GM19240 (cell line): ENCODE measurements around the gene SLC10A6.
"Not testable (repeated sequence)": the region's sequence is repeated elsewhere in the genome, so short reads cannot be mapped to it uniquely, and the experiment has no call there.

ENCODE experiments used
- DNase-seq: peaks from one replicate; pipeline ENCODE4 v3.0.0; 2011; ENCODE audit warnings: low spot score; ENCODE audit not compliant: insufficient read length

Gene SLC10A6, protein sequence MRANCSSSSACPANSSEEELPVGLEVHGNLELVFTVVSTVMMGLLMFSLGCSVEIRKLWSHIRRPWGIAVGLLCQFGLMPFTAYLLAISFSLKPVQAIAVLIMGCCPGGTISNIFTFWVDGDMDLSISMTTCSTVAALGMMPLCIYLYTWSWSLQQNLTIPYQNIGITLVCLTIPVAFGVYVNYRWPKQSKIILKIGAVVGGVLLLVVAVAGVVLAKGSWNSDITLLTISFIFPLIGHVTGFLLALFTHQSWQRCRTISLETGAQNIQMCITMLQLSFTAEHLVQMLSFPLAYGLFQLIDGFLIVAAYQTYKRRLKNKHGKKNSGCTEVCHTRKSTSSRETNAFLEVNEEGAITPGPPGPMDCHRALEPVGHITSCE

DNA sequence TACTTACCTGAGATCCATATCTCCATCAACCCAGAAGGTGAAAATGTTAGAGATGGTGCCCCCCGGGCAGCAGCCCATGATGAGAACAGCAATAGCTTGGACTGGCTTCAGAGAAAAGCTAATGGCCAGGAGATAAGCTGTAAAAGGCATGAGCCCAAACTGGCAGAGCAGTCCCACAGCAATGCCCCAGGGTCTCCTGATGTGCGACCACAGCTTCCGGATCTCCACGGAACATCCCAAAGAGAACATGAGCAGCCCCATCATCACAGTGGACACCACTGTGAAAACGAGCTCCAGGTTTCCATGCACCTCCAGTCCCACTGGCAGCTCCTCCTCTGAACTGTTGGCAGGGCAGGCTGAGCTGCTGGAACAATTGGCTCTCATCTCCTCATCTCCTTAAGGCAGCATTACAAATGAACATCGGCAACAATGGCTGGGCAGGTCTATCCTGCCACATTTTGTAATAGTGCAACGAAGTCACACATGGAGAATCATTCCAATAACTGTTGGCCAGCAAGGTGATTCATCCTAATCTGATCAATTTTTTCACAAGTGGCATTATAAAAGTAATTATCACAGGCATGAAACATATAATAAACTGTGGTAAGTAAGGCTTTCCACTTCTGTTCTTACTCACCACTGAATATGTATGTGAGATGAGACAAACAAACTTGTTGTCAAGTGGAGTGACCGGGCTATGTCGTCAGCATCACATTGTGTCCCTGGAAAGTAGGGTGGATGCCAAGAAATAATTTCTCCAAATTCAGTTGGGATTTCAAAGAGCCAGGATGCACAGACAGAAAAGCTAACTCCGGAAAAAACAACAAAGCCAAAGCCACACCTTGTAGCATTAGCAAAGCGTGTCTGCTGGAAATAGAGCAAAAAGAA is at the start of gene SLC10A6:
SLC10A6 (minus strand) TSS at position 653 of the 888 bp plus-strand sequence; CDS start at position 384, 269 bp downstream.
- DNase-seq = no peak

DNA sequence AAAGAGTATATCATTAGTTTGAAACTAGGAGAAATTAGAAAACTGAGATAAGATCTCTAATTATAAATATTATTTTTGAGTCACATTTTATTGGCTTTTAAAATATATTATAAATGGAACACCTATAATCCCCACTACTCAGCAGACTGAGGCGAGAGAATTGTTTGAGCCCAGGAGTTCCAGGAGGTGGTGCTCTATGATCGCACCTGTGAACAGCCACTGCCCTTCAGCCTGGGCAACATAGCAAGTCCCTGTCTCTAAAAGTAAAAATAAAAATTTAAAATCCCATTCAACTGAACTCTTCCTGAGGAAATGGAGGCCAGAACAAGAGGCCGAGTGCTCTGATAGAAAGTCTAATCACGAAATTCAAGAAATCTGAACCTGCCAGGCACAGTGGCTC is 49.4 kb upstream of the SLC10A6 start:
- DNase-seq = no peak

DNA sequence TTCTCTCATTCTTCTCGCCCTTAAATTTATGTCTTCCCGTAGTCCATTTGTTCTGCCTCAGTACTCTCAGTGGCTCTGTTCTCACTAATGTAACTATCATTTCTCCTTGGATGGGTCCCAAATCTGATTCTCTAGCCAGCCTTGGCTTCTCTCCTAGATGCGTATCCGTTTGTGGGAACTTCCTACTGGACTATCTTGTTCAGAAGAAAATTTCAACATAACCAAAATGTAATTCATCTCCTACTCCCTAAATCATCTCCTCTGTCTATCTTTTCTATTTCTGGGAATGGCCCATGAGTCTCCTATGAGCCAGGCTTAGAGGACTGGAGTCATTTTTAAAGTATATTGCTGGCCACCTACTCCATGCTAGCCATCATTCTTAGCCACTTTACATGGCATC is 47.4 kb upstream of the SLC10A6 start:
- DNase-seq = no peak

DNA sequence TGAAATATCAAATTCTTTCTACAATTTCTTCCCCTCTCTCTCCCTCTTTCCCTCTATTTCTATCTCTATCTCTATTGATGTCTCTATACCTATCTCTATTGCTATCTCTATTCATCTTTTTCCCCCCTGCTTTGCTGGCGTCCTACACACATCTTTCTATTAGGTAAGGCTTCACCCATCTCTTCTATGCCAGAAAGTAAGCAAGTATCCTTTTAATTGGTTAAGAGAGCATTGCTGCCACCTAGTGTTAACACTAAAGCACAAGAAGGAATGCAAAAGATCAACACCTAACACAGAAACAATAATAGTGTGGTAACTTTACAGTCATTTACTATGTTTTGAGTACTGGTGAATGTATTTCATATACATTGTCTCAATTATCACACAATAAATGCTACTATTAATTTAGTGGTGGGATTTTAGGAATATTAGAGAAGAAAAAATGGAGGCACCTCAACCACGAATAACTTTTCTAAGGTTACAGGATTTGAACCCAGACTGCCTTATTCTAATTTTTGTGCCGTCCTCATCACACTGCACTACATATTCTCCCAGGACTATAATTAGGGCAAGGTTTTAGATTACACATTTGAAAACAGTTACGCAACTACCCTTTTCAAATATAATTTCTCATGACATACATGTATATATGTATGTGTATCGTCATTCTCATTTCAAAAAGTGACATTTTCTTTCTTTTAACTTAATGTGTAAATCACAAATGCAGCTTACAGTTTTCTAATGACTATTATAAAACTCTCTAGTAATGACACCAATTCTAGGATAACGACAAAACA is 46.7 kb upstream of the SLC10A6 start:
- DNase-seq = peak; percentile 23

DNA sequence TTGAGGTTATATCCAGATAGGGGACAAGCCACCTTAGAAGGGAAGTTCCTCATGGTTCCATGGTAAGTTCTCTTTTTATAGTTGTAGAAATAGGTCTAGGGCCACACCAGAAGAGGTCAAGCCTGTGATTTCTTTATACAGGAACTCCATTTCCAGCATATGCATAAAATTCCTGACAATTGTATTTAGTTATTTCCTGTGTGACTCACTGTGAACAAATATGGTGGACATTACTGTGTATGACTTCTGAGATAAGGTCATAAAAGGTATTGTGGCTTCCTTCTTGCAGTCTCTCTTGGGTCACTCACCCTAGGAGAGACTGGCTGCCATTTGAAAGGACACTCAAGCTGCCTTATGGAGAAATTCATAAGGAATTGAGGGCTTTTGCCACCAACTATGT is 45.3 kb upstream of the SLC10A6 start:
- DNase-seq = no peak

DNA sequence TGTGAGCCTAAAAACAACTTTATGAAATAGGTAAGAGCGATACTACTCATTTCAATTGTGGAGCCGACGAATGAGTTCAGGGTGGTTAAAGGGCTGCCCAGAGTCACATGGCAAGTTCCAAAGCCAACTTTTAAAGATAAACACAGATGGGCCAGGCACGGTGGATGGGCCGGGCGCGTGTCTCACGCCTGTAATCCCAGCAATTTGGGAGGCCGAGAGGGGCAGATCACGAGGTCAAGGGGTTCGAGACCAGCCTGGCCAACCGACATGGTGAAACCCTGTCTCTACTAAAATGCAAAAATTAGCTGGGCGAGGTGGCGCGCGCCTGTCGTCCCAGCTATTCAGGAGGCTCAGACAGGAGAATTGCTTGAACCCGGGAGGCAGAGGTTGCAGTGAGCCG is 44.0 kb upstream of the SLC10A6 start:
- no peak for DNase-seq

DNA sequence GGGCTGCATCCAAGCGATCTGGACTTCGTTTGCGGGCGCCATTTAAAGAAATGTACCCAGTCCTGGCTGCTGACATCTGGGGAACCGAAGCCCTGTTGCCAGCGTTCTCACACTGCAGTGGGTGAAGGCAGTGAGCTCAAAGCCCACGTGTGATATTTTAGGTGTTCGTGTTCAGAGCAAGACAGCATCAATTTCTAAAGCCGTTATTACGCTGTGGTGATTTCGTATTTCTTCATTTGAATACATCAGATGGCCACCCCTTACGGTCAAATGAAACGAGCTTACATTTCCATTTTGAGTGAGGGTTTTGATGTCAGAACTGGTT is 43.4 kb upstream of the SLC10A6 start:
- no peak for DNase-seq

DNA sequence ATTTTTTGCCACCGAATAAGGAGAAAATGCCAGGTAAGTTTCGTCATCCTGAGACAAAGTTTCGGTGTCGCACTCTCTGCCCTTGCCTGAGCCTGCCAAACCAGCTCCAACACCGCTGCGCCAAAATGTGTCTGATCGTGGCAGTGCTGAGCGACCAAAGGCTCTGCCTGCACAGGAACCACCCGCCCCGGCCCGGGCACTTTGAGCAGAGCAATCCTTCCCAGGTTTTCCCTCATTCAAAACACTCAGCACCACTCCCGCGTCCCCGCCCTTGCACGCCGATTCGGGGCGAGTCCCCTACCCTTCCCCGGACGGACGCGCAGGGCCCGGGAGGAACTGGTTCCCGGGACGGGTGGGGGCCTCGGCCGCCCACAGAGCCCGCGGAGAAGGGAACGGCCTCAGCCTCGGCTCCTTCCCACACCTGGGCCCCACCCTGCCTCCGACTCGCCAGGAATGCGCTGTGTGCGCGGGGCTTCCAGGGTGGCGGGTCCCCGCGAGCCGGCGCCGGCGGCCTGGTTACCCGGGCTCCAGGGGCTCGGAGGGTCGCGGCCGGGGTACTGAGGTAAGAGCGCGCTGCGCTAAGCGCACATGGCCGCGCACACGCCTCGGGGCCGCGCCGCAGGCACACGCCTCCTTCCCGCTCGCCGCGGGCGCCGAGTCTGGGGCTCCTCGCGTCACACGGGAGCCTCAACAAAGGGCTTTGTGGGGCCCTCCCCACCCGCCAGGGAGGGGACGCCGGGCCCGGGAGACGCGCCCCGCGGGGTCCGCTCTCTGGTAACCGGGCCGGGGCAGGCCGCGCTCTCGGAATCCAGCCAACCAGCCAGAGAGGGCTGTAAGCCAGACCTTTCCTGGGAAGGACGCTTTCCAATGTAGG is 42.8 kb upstream of the SLC10A6 start, which contains the start of gene C4orf36:
C4orf36 (minus strand) TSS at position 661 of the 874 bp plus-strand sequence. CDS start 902 bp downstream, outside the sequence.
- no peak for DNase-seq

DNA sequence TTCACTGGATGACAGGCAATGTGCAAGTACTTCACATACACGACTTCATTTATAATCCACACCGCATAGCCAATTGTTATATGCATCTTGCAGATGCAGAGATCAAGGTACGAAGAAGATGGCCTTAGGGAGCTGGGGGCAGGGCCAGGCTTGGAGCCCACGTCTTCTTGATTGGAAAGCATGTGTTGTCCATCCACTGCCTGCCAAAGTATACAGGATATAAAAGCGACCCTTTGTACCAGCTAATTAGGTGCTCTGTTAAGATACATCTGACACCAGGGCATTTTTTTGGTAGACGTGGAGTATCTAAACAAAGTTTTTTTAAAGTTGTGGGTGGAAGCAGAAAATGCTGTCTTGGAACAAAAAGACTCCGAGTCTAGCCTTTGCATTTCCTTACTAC is 41.6 kb upstream of the SLC10A6 start:
- no peak for DNase-seq

DNA sequence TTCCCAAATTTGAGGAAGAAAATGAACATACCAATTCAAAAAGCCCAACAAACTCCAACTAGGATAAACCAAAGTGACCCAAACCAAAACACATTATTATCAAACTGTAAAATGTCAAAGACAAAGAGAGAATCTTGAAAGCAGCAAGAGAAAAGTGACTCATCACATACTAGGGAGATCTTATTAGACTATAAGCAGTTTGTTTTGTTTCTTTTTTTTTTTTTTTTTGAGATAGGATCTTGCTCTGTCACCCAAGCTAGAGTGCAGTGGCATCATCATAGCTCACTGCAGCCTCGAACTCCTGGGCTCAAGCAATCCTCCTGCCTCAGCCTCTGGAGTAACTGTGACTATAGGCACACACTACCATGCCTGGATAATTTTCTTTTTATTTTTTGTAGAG is 30.5 kb upstream of the SLC10A6 start:
- DNase-seq = no peak

DNA sequence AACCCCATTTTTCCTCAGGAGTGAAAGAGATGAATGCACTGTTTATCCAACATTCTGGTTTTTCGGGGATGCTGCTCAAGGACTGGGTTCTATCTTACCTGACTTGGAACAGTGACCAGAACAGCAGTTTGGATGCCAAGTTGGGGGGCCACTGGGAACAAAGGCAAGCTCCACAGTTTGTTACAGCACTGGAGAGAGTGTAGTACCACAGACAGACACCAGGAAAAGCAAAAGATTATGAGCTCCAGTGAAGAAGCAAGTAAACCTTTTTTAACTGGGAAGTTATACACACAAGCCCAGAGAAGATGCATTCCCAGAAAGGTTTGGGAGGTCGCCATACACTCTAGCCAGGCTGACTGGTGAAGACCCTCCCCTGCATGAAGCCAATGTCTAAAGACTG is 29.5 kb upstream of the SLC10A6 start:
- DNase-seq = no peak

DNA sequence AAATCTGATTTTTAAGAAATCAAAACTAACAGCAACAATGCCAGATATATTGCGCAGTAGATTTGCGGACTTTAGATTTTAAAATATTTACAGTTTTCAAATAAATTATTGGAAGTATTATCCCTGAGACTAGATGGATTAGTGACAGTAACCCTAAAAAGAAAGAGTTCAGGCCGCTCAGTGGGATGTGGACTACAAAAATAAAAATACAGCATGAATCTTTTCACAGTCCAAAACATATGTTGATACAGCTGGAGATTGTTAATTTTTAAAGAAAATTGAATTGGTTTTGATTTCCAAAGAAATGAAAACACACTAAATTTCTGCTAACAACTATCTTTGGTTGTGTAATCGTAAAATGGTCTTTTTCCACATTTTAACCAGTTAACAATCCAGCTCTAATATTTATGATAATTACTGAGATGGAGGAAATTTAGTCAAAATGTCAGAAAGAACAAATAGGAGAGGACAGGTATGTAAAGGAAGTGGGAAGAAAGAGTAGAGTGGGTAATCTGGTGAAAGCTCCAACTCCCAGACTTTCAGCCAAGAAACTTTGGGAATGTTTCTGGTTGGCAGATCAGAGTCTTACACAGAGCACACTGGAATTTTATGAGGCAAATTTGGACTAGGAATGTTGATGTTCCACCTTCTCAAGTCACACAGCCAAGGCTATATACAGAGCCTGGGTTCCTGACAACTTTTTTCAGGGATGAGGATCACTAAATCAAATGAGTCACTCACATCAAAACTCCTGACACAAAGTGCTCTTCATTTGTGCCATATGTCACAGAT is 27.9 kb upstream of the SLC10A6 start:
- DNase-seq = no peak

DNA sequence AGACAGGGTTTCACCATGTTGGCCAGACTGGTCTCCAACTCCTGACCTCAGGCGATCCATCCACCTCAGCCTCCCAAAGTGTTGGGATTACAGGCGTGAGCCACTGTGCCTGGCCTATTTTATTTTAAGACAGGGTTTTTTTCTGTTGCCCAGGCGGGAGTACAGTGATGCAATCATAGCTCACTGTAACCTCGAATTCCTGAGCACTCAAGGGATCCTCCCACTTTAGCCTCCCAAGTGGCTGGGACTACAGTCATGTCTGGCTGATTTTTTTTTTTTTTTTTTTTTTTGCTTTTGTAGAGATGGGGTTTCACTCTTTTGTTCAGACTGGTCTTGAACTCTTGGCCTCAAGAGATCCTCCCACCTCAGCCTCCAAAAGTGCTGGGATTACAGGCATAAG is 26.3 kb upstream of the SLC10A6 start:
- DNase-seq = not testable (repeated sequence)

DNA sequence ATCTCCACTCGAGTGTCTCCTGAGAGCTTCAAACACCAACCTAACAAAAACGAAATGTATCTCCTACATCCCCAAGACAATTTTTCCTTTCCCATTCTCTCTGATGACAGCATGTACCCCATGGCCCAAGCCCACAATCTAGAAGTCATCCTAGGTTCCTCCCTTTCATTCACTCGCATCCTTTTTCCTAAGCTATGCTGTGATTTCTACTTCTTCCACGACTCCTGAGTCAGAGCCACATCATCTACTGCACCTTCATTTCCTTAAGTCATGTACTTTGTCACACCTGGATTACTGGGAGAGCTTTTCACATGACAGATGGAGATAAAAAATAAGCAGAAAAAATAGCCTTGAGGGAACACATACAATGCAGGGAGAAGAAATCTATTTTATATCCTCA is 23.0 kb upstream of the SLC10A6 start:
- DNase-seq = no peak

DNA sequence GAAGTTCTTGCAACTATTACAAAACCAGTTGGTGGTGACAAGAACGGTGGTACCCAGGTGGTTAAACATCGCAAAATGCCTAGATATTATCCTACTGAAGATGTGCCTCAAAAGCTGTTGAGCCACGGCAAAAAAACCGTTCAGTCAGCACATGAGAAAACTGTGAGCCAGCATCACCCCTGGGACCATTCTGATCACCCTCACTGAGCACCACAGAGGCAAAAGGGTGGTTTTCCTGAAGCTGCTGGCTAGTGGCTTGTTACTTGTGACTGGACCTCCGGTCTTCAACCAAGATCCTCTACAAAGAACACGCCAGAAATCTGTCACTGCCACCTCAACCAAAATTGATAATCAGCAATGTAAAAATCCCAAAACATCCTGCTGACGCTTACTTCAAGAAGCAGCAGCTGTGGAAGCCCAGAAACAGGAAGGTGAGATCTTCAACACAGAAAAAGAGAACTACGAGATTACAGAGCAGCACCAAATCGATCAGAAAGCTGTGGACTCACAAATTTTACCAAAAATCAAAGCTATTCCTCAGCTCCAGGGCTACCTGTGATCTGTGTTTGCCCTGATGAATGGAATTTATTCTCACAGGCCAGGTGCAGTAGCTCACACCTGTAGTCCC is 21.4 kb upstream of the SLC10A6 start:
- DNase-seq = no peak

DNA sequence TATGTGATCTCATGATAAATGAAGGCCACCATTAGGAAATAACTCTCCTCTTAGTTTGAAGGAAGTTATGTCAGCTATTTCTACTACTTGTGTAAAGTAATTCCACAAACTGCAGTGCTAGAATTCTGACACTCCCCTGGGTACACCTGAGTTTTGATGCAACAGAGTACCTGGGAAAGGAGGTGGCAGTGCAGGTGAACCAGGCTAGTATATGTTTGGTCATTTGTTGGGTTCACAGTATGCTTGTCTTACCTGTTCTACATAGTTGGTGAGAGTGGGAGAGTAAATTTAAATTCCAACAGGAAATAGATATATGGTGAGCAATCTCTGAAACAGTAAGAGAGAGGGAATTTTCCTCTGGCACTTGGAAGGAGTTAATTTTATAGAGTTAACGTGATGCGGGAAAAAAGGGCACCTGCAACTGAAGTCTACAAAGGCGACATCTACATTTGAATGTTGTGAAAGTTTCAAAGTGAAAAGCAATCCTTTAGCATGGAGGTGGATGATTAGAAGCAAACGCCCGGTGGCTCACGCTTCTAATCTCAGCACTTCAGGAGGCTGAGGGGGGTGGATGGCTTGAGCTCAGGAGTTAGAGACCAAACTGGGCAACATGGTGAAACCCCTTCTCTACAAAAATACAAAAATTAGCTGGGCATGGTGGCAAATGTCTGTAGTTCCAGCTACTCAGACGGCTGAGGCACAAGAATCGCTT is 8.3 kb upstream of the SLC10A6 start:
- no peak for DNase-seq

DNA sequence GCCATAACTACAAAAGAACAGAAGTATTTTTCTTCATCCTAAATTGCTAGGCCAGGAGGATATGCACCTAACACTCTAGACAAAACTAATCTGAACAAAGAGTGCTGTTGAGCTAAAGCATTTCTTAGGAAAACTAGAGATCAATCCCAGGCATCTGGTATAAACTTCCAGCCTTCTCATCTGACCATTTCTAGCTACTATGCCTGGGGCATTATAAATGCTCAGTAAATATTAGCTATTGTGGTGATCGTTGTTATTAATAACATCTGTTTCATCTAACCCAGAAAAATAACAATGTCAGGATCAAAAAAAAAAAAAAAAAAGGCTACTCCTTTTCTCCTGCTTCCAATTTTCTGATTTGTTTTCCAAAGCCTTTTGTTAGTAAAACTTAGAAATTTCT is 7.7 kb upstream of the SLC10A6 start:
- no peak for DNase-seq

DNA sequence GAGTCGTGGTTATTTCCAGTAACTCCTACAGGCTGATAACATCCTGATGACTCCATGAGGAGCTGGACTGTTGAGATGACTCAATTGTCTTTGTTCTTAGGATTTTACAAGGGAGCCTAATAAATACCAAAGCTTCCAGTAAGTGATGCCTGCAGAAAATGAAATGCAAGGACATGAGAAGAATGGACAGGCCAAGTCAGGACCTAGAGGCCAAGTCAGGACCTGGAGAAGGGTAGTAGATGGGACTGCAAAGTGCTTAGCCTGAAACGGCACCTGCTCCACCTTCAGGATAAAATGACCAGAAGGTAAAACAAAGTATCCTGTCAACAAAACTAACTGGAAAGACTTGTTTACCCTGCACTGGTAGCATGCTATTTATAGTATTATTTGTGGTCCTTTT is 6.4 kb upstream of the SLC10A6 start:
- no peak for DNase-seq

DNA sequence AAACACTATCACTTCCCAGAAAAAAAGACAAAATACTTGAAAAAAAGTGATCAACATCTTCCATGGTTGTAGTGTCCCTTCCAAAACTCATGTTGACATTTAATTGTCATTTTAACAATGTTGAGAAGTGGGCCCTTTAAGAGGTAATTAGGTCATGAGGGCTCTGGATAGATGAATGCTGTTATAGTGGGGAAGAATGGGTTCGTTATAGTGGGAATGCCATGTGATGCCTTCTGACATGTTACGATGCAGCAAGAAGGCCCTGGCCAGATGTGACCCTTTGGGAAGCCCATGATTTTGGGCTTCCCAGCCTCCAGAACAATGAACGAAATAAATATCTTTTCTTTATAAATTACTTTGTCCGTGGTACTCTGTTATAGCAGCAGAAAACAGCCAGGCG is 4.0 kb upstream of the SLC10A6 start:
- no peak for DNase-seq
